Karpas-422 (cell line): ENCODE data around the gene PAPOLB. TPM values are rescaled to one million over a fixed set of nuclear protein-coding genes. Genes with fewer than 3 reads are reported as not detected.

Experiments
- DNase-seq: peaks from one replicate; pipeline ENCODE4 v3.0.0-alpha.2; 2015
- H2AFZ ChIP-seq: fragments of 200-600 bp; sonication (generic); 2 replicates; pipeline ENCODE4 v1.6.1; 2014; ENCODE audit warnings: antibody characterized with exemption, low read length, mixed read lengths
- H3K27ac ChIP-seq: fragments of 200-600 bp; sonication (generic); 2 replicates; pipeline ENCODE4 v1.5.1; 2014; ENCODE audit warnings: mild to moderate bottlenecking, low read length, moderate library complexity
- H3K27me3 ChIP-seq: fragments of 200-600 bp; sonication (generic); 2 replicates; pipeline ENCODE4 v1.6.1; 2014; ENCODE audit warnings: low read length, mixed read lengths
- H3K36me3 ChIP-seq: fragments of 200-600 bp; sonication (generic); 2 replicates; pipeline ENCODE4 v1.6.1; 2014; ENCODE audit warnings: low read length, mixed read lengths; ENCODE audit not compliant: insufficient read depth
- H3K4me1 ChIP-seq: fragments of 200-600 bp; sonication (generic); 2 replicates; pipeline ENCODE4 v1.6.1; 2014; ENCODE audit warnings: mild to moderate bottlenecking, low read length, mixed read lengths
- H3K4me2 ChIP-seq: fragments of 200-600 bp; sonication (generic); 2 replicates; pipeline ENCODE4 v1.6.1; 2014; ENCODE audit warnings: low read length, low read depth, mild to moderate bottlenecking; ENCODE audit not compliant: poor library complexity, severe bottlenecking
- H3K4me3 ChIP-seq: fragments of 200-600 bp; sonication (generic); 2 replicates; pipeline ENCODE4 v1.5.1; 2014; ENCODE audit warnings: mild to moderate bottlenecking, antibody characterized with exemption, low read length, mixed read lengths
- H3K79me2 ChIP-seq: fragments of 200-600 bp; sonication (generic); 2 replicates; pipeline ENCODE4 v1.6.1; 2014; ENCODE audit warnings: mild to moderate bottlenecking, low read length, mixed read lengths
- H3K9ac ChIP-seq: fragments of 200-600 bp; sonication (generic); 2 replicates; pipeline ENCODE4 v1.6.0; 2014; ENCODE audit warnings: low read length
- H3K9me2 ChIP-seq: fragments of 200-600 bp; sonication (generic), shearing (Covaris generic); replicated peaks from 2 replicates; pipeline ENCODE4 v1.6.0; 2014; ENCODE audit warnings: mild to moderate bottlenecking, low read length, moderate library complexity; ENCODE audit not compliant: insufficient read depth
- H3K9me3 ChIP-seq: fragments of 300-700, 200-600 bp; sonication (generic); 2 replicates; pipeline ENCODE4 v1.6.1; 2014; ENCODE audit warnings: low read length, mixed read lengths
- H4K20me1 ChIP-seq: fragments of 200-600 bp; sonication (generic); 2 replicates; pipeline ENCODE4 v1.6.1; 2014; ENCODE audit warnings: mild to moderate bottlenecking, antibody characterized with exemption, low read length, low read depth; ENCODE audit not compliant: insufficient read depth
- total RNA-seq: library from RNA; depleted of rRNA; stranded (reverse); fragments of >200 nt; shearing (Covaris generic); gene quantifications from 2 replicates; pipeline ENCODE4 v1.2.3, GENCODE V29; 2014; ENCODE audit warnings: low replicate concordance

The PAPOLB gene
- total RNA-seq, 1 experiment from 2014 or later = not detected

GRCh38 chr7:4883033-4883371 lies 21.2 kb upstream of the PAPOLB start:
- no peak overlapping the region for H3K4me3 ChIP-seq
- no peak for DNase-seq
- no peaks in the 10 kb centered on the region for H3K9me3 ChIP-seq
- H3K9me2 ChIP-seq = no peaks in the 10 kb centered on the region
- no peaks in the 10 kb centered on the region for H4K20me1 ChIP-seq
- H3K4me2 ChIP-seq = no peak overlapping the region
- H2AFZ ChIP-seq = no peak overlapping the region
- H3K27me3 ChIP-seq = no peaks in the 10 kb centered on the region
- H3K79me2 ChIP-seq = no peaks in the 10 kb centered on the region
- no peaks in the 10 kb centered on the region for H3K4me1 ChIP-seq
- H3K9ac ChIP-seq = no peak overlapping the region
- no peak overlapping the region for H3K27ac ChIP-seq
- no peaks in the 10 kb centered on the region for H3K36me3 ChIP-seq

GRCh38 chr7:4882169-4883032 lies 20.6 kb upstream of the PAPOLB start:
- Histone ChIP-seq H4K20me1 (no peaks in the 10 kb centered on the region), H3K36me3 (no peaks in the 10 kb centered on the region), H3K9ac (no peak overlapping the region), H3K9me2 (no peaks in the 10 kb centered on the region), H2AFZ (no peak overlapping the region), H3K27me3 (no peaks in the 10 kb centered on the region), H3K4me3 (no peak overlapping the region), H3K9me3 (no peaks in the 10 kb centered on the region), H3K27ac (no peak overlapping the region), H3K4me1 (no peaks in the 10 kb centered on the region), H3K79me2 (no peaks in the 10 kb centered on the region), H3K4me2 (no peak overlapping the region)
- DNase-seq = no peak

- Histone ChIP-seq H3K9ac (no peak overlapping the region), H2AFZ (no peak overlapping the region), H4K20me1 (no peaks in the 10 kb centered on the region), H3K27ac (no peak overlapping the region), H3K4me2 (no peak overlapping the region), H3K79me2 (no peaks in the 10 kb centered on the region), H3K9me2 (no peaks in the 10 kb centered on the region), H3K9me3 (no peaks in the 10 kb centered on the region), H3K4me1 (no peaks in the 10 kb centered on the region), H3K27me3 (no peaks in the 10 kb centered on the region), H3K4me3 (no peak overlapping the region), H3K36me3 (no peaks in the 10 kb centered on the region)
- no peak for DNase-seq
These were observed 18.4 kb upstream of the PAPOLB start for GRCh38 chr7:4880218-4880617.

- H3K27me3 ChIP-seq = no peaks in the 10 kb centered on the region
- H3K4me2 ChIP-seq = no peak overlapping the region
- H3K79me2 ChIP-seq = no peaks in the 10 kb centered on the region
- H3K27ac ChIP-seq = no peak overlapping the region
- no peaks in the 10 kb centered on the region for H4K20me1 ChIP-seq
- DNase-seq = no peak
- no peaks in the 10 kb centered on the region for H3K36me3 ChIP-seq
- no peaks in the 10 kb centered on the region for H3K9me3 ChIP-seq
- H3K9ac ChIP-seq = no peak overlapping the region
- no peaks in the 10 kb centered on the region for H3K4me1 ChIP-seq
- no peak overlapping the region for H3K4me3 ChIP-seq
- H2AFZ ChIP-seq = no peak overlapping the region
- H3K9me2 ChIP-seq = no peaks in the 10 kb centered on the region
These were observed 17.7 kb upstream of the PAPOLB start for GRCh38 chr7:4879396-4880081.

GRCh38 chr7:4878336-4879335 lies 16.8 kb upstream of the PAPOLB start:
- Histone ChIP-seq H3K27me3 (no peaks in the 10 kb centered on the region), H3K4me2 (no peak overlapping the region), H3K9me3 (no peaks in the 10 kb centered on the region), H3K9me2 (no peaks in the 10 kb centered on the region), H3K36me3 (no peaks in the 10 kb centered on the region), H3K79me2 (no peaks in the 10 kb centered on the region), H3K4me1 (no peaks in the 10 kb centered on the region), H3K27ac (no peak overlapping the region), H3K4me3 (no peak overlapping the region), H4K20me1 (no peaks in the 10 kb centered on the region), H2AFZ (no peak overlapping the region), H3K9ac (no peak overlapping the region)
- DNase-seq = no peak

GRCh38 chr7:4876586-4876985 lies 14.8 kb upstream of the PAPOLB start:
- no peaks in the 10 kb centered on the region for H3K9me2 ChIP-seq
- H3K4me1 ChIP-seq = no peaks in the 10 kb centered on the region
- no peaks in the 10 kb centered on the region for H3K79me2 ChIP-seq
- no peaks in the 10 kb centered on the region for H3K9me3 ChIP-seq
- no peaks in the 10 kb centered on the region for H4K20me1 ChIP-seq
- H3K4me2 ChIP-seq = no peak overlapping the region
- no peak overlapping the region for H3K9ac ChIP-seq
- no peaks in the 10 kb centered on the region for H3K27me3 ChIP-seq
- H3K4me3 ChIP-seq = no peak overlapping the region
- H3K36me3 ChIP-seq = no peaks in the 10 kb centered on the region
- H3K27ac ChIP-seq = no peak overlapping the region
- no peak for DNase-seq
- H2AFZ ChIP-seq = no peak overlapping the region

- no peak overlapping the region for H3K9ac ChIP-seq
- H3K4me2 ChIP-seq = no peak overlapping the region
- no peaks in the 10 kb centered on the region for H3K9me3 ChIP-seq
- no peak overlapping the region for H3K27ac ChIP-seq
- no peak overlapping the region for H2AFZ ChIP-seq
- H4K20me1 ChIP-seq = no peaks in the 10 kb centered on the region
- H3K9me2 ChIP-seq = no peaks in the 10 kb centered on the region
- H3K36me3 ChIP-seq = no peaks in the 10 kb centered on the region
- no peaks in the 10 kb centered on the region for H3K4me1 ChIP-seq
- no peak for DNase-seq
- no peak overlapping the region for H3K4me3 ChIP-seq
- H3K79me2 ChIP-seq = no peaks in the 10 kb centered on the region
- H3K27me3 ChIP-seq = no peaks in the 10 kb centered on the region
These were observed 13.6 kb upstream of the PAPOLB start for GRCh38 chr7:4875391-4875790.
